Upper lobe of right lung (tissue), 1 donor: ENCODE measurements around the gene GNA15. TPM values are rescaled to one million over a fixed set of nuclear protein-coding genes. Genes with fewer than 3 reads are reported as not detected.
"Not testable (repeated sequence)": the region's sequence is repeated elsewhere in the genome, so short reads cannot be mapped to it uniquely, and the experiment has no call there.

Experiments used
- ATAC-seq: fragments of 200-7000 bp; cut with Tn5 transposase; one replicate; pipeline ENCODE4 v1.9.1; 2020; ENCODE audit warnings: mild to moderate bottlenecking, moderate library complexity
- DNase-seq: peaks from one replicate; pipeline ENCODE4 v3.0.0-alpha.2; 2020
- H3K27ac ChIP-seq: fragments of 200-600 bp; one replicate; pipeline ENCODE4 v1.8.0; 2022
- H3K27me3 ChIP-seq: fragments of 200-600 bp; one replicate; pipeline ENCODE4 v1.8.0; 2022; ENCODE audit warnings: mild to moderate bottlenecking
- H3K36me3 ChIP-seq: fragments of 200-600 bp; one replicate; pipeline ENCODE4 v1.8.0; 2022
- H3K4me1 ChIP-seq: fragments of 200-600 bp; one replicate; pipeline ENCODE4 v1.8.0; 2022
- H3K4me3 ChIP-seq: fragments of 200-600 bp; one replicate; pipeline ENCODE4 v1.8.0; 2022; ENCODE audit warnings: mild to moderate bottlenecking
- H3K9me3 ChIP-seq: fragments of 200-600 bp; one replicate; pipeline ENCODE4 v1.8.0; 2022
- CTCF ChIP-seq: fragments of 200-600 bp; IDR thresholded peaks from one replicate; pipeline ENCODE4 v1.8.0; 2022; ENCODE audit warnings: antibody characterized with exemption
- intact Hi-C: fragments of 100-400 bp; cut with DNase I; formaldehyde crosslinking; loops from one replicate; pipeline ENCODE4 v1.11.0; 2022
- total RNA-seq: library from RNA; stranded (reverse); fragmentation: NEBNext Ultra II Directional; extraction: Animal tissue kit (Norgen Biotek cat#: 25700); gene quantifications from one replicate; pipeline ENCODE4 v1.2.1, GENCODE V29; 2021
- donor health status: DM: no; HTN: yes; CAD: no; lungs with severe emphysema.

Gene GNA15
- total RNA-seq, 1 donor from 2014 or later: 18.6 TPM

DNA sequence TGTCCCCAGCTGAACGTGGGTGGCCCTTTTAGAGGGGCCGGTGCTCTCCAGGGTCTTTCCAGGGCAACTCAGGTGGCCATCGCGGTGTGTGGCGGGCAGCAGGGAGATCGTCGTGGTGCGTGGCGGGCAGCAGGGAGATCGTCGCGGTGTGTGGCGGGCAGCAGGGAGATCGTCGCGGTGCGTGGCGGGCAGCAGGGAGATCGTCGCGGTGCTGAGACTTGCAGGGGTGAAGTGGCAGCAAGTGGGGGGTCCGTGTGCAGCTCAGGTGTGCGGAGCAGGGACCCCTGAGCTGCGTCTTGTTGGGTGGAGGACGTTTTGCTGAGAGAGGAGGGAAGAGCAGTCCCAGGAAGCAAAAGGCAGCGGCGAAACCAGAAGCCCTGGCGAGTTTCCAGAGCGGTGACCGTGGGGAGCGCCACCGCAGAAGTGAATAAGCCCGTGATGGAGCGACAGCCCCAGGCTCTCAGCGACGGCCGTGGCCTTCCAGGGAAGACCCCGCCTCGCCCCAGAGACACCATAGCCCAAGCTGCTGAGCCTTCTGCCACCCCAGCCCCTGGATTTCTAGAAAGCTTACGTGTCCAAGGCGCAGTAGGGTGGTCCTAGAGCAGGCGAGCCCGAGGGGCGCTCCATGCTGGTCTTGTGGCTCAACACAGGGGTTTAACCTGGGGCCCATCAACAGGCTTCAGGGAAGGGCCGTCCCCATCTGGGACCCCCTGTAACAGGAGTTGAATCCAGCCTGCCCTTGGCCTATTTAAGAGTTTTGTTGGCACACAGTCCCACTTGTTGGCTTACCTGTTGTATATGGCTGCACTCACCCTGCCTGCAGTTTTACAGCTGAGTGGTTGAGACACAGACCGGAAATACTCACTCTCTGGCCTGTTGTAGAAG lies 55.3 kb downstream of the GNA15 start:
- peaks cover 6% of the 10 kb centered on the region for H3K36me3 ChIP-seq
- no peak overlapping the region for H3K27ac ChIP-seq
- no peaks in the 10 kb centered on the region for H3K9me3 ChIP-seq
- no peaks in the 10 kb centered on the region for H3K27me3 ChIP-seq
- H3K4me3 ChIP-seq: no peak overlapping the region
- no peak for DNase-seq
- no peak for ATAC-seq
- intact Hi-C loops: no loop called here
- TF ChIP-seq CTCF: no peak
- H3K4me1 ChIP-seq: peaks cover 19% of the 10 kb centered on the region

- H3K27ac ChIP-seq, H3K9me3 ChIP-seq, intact Hi-C loops, DNase-seq, H3K27me3 ChIP-seq, H3K4me3 ChIP-seq, ATAC-seq: not testable (repeated sequence)
- Histone ChIP-seq H3K36me3 (peaks cover 10% of the 10 kb centered on the region), H3K4me1 (peaks cover 16% of the 10 kb centered on the region)
These were observed 55.9 kb downstream of the GNA15 start for GRCh38 chr19:3191806-3192104.

DNA sequence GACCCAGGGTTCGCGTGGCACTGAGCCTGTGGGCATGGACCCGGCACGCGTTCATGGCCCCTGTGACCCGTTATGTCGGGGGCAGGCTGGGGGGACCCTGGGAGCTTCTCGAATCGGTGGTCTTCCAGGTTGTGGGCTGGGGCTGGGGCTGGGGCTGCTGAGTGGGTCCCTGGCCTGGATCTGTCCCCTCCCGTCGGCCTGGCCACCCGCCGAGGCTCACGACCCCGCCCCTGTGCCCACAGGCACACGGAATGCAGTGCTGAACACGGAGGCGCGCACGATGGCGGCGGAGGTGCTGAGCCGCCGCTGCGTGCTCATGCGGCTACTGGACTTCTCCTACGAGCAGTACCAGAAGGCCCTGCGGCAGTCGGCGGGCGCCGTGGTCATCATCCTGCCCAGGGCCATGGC lies 56.4 kb downstream of the GNA15 start:
- Histone ChIP-seq H3K27ac (no peak overlapping the region), H3K27me3 (no peaks in the 10 kb centered on the region), H3K9me3 (no peaks in the 10 kb centered on the region), H3K4me1 (peaks cover 11% of the 10 kb centered on the region), H3K4me3 (no peak overlapping the region), H3K36me3 (peaks cover 10% of the 10 kb centered on the region)
- intact Hi-C loops: no loop called here
- no peak for DNase-seq
- ATAC-seq: no peak
- no peak for TF ChIP-seq CTCF

GRCh38 chr19:3192684-3193083 lies 56.9 kb downstream of the GNA15 start:
- H3K4me3 ChIP-seq: no peak overlapping the region
- no peak for TF ChIP-seq CTCF
- intact Hi-C loops: no loop called here
- no peaks in the 10 kb centered on the region for H3K9me3 ChIP-seq
- ATAC-seq (no peak), DNase-seq (no peak)
- no peaks in the 10 kb centered on the region for H3K27me3 ChIP-seq
- peaks cover 6% of the 10 kb centered on the region for H3K4me1 ChIP-seq
- no peak overlapping the region for H3K27ac ChIP-seq
- H3K36me3 ChIP-seq: peaks cover 10% of the 10 kb centered on the region

GRCh38 chr19:3193256-3194105 lies 57.6 kb downstream of the GNA15 start:
- Histone ChIP-seq H3K27ac (no peak overlapping the region), H3K4me1 (peaks cover under 1% of the 10 kb centered on the region), H3K27me3 (no peaks in the 10 kb centered on the region), H3K36me3 (peaks cover 10% of the 10 kb centered on the region), H3K9me3 (no peaks in the 10 kb centered on the region), H3K4me3 (no peak overlapping the region)
- intact Hi-C loops: no loop called here
- no peak for DNase-seq
- ATAC-seq: peak; percentile 17
- TF ChIP-seq CTCF: no peak
